Kidney (tissue), 14 donors: ENCODE measurements around the gene ACSF3. TPM values are rescaled to one million over a fixed set of nuclear protein-coding genes. Genes with fewer than 3 reads are reported as not detected.

Experiments
- DNase-seq, 5 donors: peaks; one replicate each; pipeline ENCODE4 v3.0.0-alpha.2; 2013 to 2020
- FAIRE-seq: peaks from 2 replicates; lab custom pipeline; 2012; peaks lifted over from hg19 to GRCh38; lab: Jason Lieb, UNC
- H3K27ac ChIP-seq, 2 donors: one replicate each; pipeline ENCODE4 v1.7.0; 2013; ENCODE audit warnings: low read depth in 2 of 2, low read length in 2 of 2, inconsistent platforms in 1 of 2
- H3K27me3 ChIP-seq: one replicate; pipeline ENCODE4 v1.7.1; 2013; ENCODE audit warnings: low read length, inconsistent platforms; ENCODE audit not compliant: control insufficient read depth, insufficient read depth
- H3K36me3 ChIP-seq, 3 donors: one replicate each; pipeline versions ENCODE4 v1.7.0 to v1.7.1; 2013; ENCODE audit warnings: low read length in 3 of 3, control low read depth in 1 of 3, inconsistent platforms in 1 of 3; ENCODE audit not compliant: insufficient read depth in 3 of 3, control insufficient read depth in 2 of 3
- H3K4me1 ChIP-seq, 3 donors: one replicate each; pipeline versions ENCODE4 v1.7.0 to v1.7.1; 2013; ENCODE audit warnings: low read length in 3 of 3, inconsistent platforms in 1 of 3, low read depth in 1 of 3; ENCODE audit not compliant: control insufficient read depth in 2 of 3, insufficient read depth in 2 of 3
- H3K4me3 ChIP-seq, 3 donors: one replicate each; pipeline versions ENCODE4 v1.7.0 to v1.8.1; 2013; ENCODE audit warnings: low read length in 3 of 3, control low read depth in 1 of 3, inconsistent platforms in 1 of 3
- H3K9ac ChIP-seq, 3 donors: one replicate each; pipeline versions ENCODE4 v1.7.0 to v1.7.1; 2013; ENCODE audit warnings: low read length in 3 of 3, control low read depth in 1 of 3, inconsistent platforms in 1 of 3
- H3K9me3 ChIP-seq, 3 donors: one replicate each; pipeline versions ENCODE4 v1.7.0 to v1.7.1; 2013; ENCODE audit warnings: low read length in 3 of 3, control low read depth in 1 of 3, inconsistent platforms in 1 of 3; ENCODE audit not compliant: control insufficient read depth in 2 of 3, insufficient read depth in 1 of 3
- CTCF ChIP-seq: IDR thresholded peaks from 3 replicates; pipeline ENCODE4 v1.5.1; 2012; ENCODE audit warnings: mild to moderate bottlenecking, moderate library complexity, borderline replicate concordance; ENCODE audit not compliant: insufficient read depth; ENCODE audit errors: extremely low read depth
- intact Hi-C: fragments of 100-400 bp; cut with DNase I; formaldehyde crosslinking; loops from one replicate; pipeline ENCODE4 v1.11.1; 2022
- polyA plus RNA-seq: library from polyadenylated mRNA; stranded (reverse); fragments of 350-450 nt; fragmentation: Illumina TruSeq; extraction: RNeasy Lipid Tissue Mini Kit (QIAGEN cat#74804); gene quantifications from one replicate; pipeline ENCODE4 v1.2.3, GENCODE V29; 2014; ENCODE audit warnings: low read depth, low replicate concordance; ENCODE audit not compliant: insufficient read depth
- total RNA-seq: library from RNA; stranded (reverse); fragmentation: NEBNext Ultra II Directional; extraction: Animal tissue kit (Norgen Biotek cat#: 25700); gene quantifications from one replicate; pipeline ENCODE4 v1.2.1, GENCODE V29; 2021
- donor health status: control.
- donor health status: control.
- donor health status: control.
- donor health status: control.
- donor health status: control.
- donor health status: DM: yes; HTN: yes; CAD: no.
- donor health status: Normal renal cell carcinoma (clear cell type).

ACSF3 gene
- total and polyA plus RNA-seq, 2 donors from 2014 or later: 33.2 to 39.0 TPM

- FAIRE-seq: no peak
- Histone ChIP-seq H3K4me3 (no peak overlapping the region), H3K4me1 (no peaks in the 10 kb centered on the region), H3K9me3 (no peaks in the 10 kb centered on the region), H3K36me3 (peaks cover 3 to 38% (median 18%) of the 10 kb centered on the region in 3 donors), H3K27me3 (no peaks in the 10 kb centered on the region), H3K9ac (no peak overlapping the region), H3K27ac (no peak overlapping the region)
- intact Hi-C loops: no loop called here
- TF ChIP-seq CTCF: no peak
- peak in 2 of 5 donors; percentile 28 to 48 for DNase-seq
Measured at GRCh38 chr16:89105599-89106151, 12.0 kb downstream of the ACSF3 start.

- FAIRE-seq (no peak), DNase-seq (peak in 1 of 5 donors; percentile 46)
- H3K9me3 ChIP-seq: no peaks in the 10 kb centered on the region
- peaks cover under 1 to 34% (median 16%) of the 10 kb centered on the region in 3 donors for H3K36me3 ChIP-seq
- no peaks in the 10 kb centered on the region for H3K4me1 ChIP-seq
- no peak overlapping the region for H3K4me3 ChIP-seq
- H3K27me3 ChIP-seq: no peaks in the 10 kb centered on the region
- no peak overlapping the region for H3K9ac ChIP-seq
- no peak for TF ChIP-seq CTCF
- no peak overlapping the region for H3K27ac ChIP-seq
- intact Hi-C loops: no loop called here
Measured at GRCh38 chr16:89106533-89107202, 13.0 kb downstream of the ACSF3 start.

GRCh38 chr16:89107203-89107582, 13.5 kb downstream of the ACSF3 start:
- Histone ChIP-seq H3K4me1 (no peaks in the 10 kb centered on the region), H3K4me3 (no peak overlapping the region), H3K9ac (no peak overlapping the region), H3K36me3 (peaks cover under 1 to 35% (median 16%) of the 10 kb centered on the region in 3 donors), H3K9me3 (no peaks in the 10 kb centered on the region), H3K27ac (no peak overlapping the region), H3K27me3 (no peaks in the 10 kb centered on the region)
- intact Hi-C loops: no loop called here
- peak in 1 of 5 donors; percentile 46 for DNase-seq
- FAIRE-seq: no peak
- no peak for TF ChIP-seq CTCF
